IPS-20b (cell line): ENCODE results near the gene TRAK1.

ENCODE experiments used
- H3K27ac ChIP-seq: one replicate; pipeline ENCODE4 v1.5.1; 2013; ENCODE audit warnings: low read length
- H3K27me3 ChIP-seq: 2 replicates; pipeline ENCODE4 v1.6.1; 2013; ENCODE audit warnings: mild to moderate bottlenecking, low read length, inconsistent platforms; ENCODE audit not compliant: insufficient read depth
- H3K36me3 ChIP-seq: 2 replicates; pipeline ENCODE4 v1.6.1; 2013; ENCODE audit warnings: low read depth, mild to moderate bottlenecking, inconsistent platforms, low read length, moderate library complexity; ENCODE audit not compliant: insufficient read depth
- H3K4me1 ChIP-seq: 2 replicates; pipeline ENCODE4 v1.6.1; 2013; ENCODE audit warnings: mild to moderate bottlenecking, control low read depth, inconsistent platforms, low read length, moderate library complexity; ENCODE audit not compliant: insufficient read depth
- H3K4me3 ChIP-seq: 2 replicates; pipeline ENCODE4 v1.5.1; 2013; ENCODE audit warnings: mild to moderate bottlenecking, low read length, inconsistent platforms
- H3K9ac ChIP-seq: 2 replicates; pipeline ENCODE4 v1.6.1; 2013; ENCODE audit warnings: low read depth, mild to moderate bottlenecking, inconsistent platforms, low read length, moderate library complexity
- H3K9me3 ChIP-seq: 2 replicates; pipeline ENCODE4 v1.6.1; 2013; ENCODE audit warnings: mild to moderate bottlenecking, low read depth, low read length, inconsistent platforms; ENCODE audit not compliant: insufficient read depth

The TRAK1 gene

GRCh38 chr3:42119561-42120355 is 28.6 kb downstream of the TRAK1 start:
- no peak overlapping the region for H3K9ac ChIP-seq
- H3K36me3 ChIP-seq = no peaks in the 10 kb centered on the region
- no peak overlapping the region for H3K27ac ChIP-seq
- H3K27me3 ChIP-seq = no peaks in the 10 kb centered on the region
- peaks cover 10% of the 10 kb centered on the region for H3K4me1 ChIP-seq
- H3K4me3 ChIP-seq = no peak overlapping the region
- no peaks in the 10 kb centered on the region for H3K9me3 ChIP-seq

- Histone ChIP-seq H3K27me3 (no peaks in the 10 kb centered on the region), H3K9ac (no peak overlapping the region), H3K36me3 (peaks cover 4% of the 10 kb centered on the region; the same call in 1 of the 2 replicates), H3K9me3 (no peaks in the 10 kb centered on the region), H3K4me3 (no peak overlapping the region), H3K27ac (no peak overlapping the region), H3K4me1 (peaks cover 10% of the 10 kb centered on the region)
Measured at GRCh38 chr3:42120866-42121265, 29.7 kb downstream of the TRAK1 start.

- Histone ChIP-seq H3K9ac (no peak overlapping the region), H3K27me3 (no peaks in the 10 kb centered on the region), H3K4me3 (no peak overlapping the region), H3K9me3 (no peaks in the 10 kb centered on the region), H3K27ac (no peak overlapping the region), H3K36me3 (peaks cover 11% of the 10 kb centered on the region; the same call in 1 of the 2 replicates), H3K4me1 (peaks cover 8% of the 10 kb centered on the region)
Measured at GRCh38 chr3:42122261-42123011, 31.3 kb downstream of the TRAK1 start.

- Histone ChIP-seq H3K27me3 (no peaks in the 10 kb centered on the region), H3K4me3 (no peak overlapping the region), H3K36me3 (peaks cover 14% of the 10 kb centered on the region; the same call in 1 of the 2 replicates), H3K9ac (no peak overlapping the region), H3K9me3 (no peaks in the 10 kb centered on the region), H3K4me1 (peaks cover 7% of the 10 kb centered on the region; the same call in 1 of the 2 replicates), H3K27ac (no peak overlapping the region)
Measured at GRCh38 chr3:42123012-42123581, 31.9 kb downstream of the TRAK1 start.

- no peak overlapping the region for H3K9ac ChIP-seq
- no peak overlapping the region for H3K4me3 ChIP-seq
- H3K27me3 ChIP-seq = no peaks in the 10 kb centered on the region
- no peaks in the 10 kb centered on the region for H3K9me3 ChIP-seq
- no peak overlapping the region for H3K27ac ChIP-seq
- H3K36me3 ChIP-seq = peaks cover 14% of the 10 kb centered on the region; the same call in 1 of the 2 replicates
- H3K4me1 ChIP-seq = peaks cover 10% of the 10 kb centered on the region; the same call in 1 of the 2 replicates
Measured at GRCh38 chr3:42123824-42124658, 32.9 kb downstream of the TRAK1 start.

GRCh38 chr3:42127226-42127625 is 36.1 kb downstream of the TRAK1 start:
- no peak overlapping the region for H3K4me3 ChIP-seq
- H3K4me1 ChIP-seq = peaks cover 14% of the 10 kb centered on the region
- H3K36me3 ChIP-seq = peaks cover 14% of the 10 kb centered on the region; the same call in 1 of the 2 replicates

GRCh38 chr3:42128526-42128925 is 37.4 kb downstream of the TRAK1 start:
- H3K4me3 ChIP-seq = no peak overlapping the region
- H3K9ac ChIP-seq = no peak overlapping the region
- H3K27ac ChIP-seq = no peak overlapping the region
- no peaks in the 10 kb centered on the region for H3K27me3 ChIP-seq
- peaks cover 6% of the 10 kb centered on the region for H3K4me1 ChIP-seq
- peaks cover 14% of the 10 kb centered on the region; the same call in 1 of the 2 replicates for H3K36me3 ChIP-seq
- no peaks in the 10 kb centered on the region for H3K9me3 ChIP-seq

More at GRCh38 chr3:42127226-42127625, 36.1 kb downstream of the TRAK1 start:
- H3K27me3 ChIP-seq = no peaks in the 10 kb centered on the region
- H3K27ac ChIP-seq = no peak overlapping the region
- H3K9ac ChIP-seq = no peak overlapping the region
- no peaks in the 10 kb centered on the region for H3K9me3 ChIP-seq

- H3K4me3 ChIP-seq = no peak overlapping the region
- peaks cover 6% of the 10 kb centered on the region for H3K4me1 ChIP-seq
- no peak overlapping the region for H3K9ac ChIP-seq
- H3K27ac ChIP-seq = no peak overlapping the region
- H3K36me3 ChIP-seq = peaks cover 14% of the 10 kb centered on the region; the same call in 1 of the 2 replicates
- H3K9me3 ChIP-seq = no peaks in the 10 kb centered on the region
- no peaks in the 10 kb centered on the region for H3K27me3 ChIP-seq
Measured at GRCh38 chr3:42129014-42129953, 38.1 kb downstream of the TRAK1 start.

- H3K36me3 ChIP-seq = peaks cover 14% of the 10 kb centered on the region; the same call in 1 of the 2 replicates
- H3K9me3 ChIP-seq = no peaks in the 10 kb centered on the region
- H3K27ac ChIP-seq = no peak overlapping the region
- H3K4me1 ChIP-seq = peaks cover 6% of the 10 kb centered on the region
- no peak overlapping the region for H3K9ac ChIP-seq
- no peaks in the 10 kb centered on the region for H3K27me3 ChIP-seq
- H3K4me3 ChIP-seq = no peak overlapping the region
Measured at GRCh38 chr3:42130007-42130328, 38.8 kb downstream of the TRAK1 start.

GRCh38 chr3:42130329-42131070 is 39.3 kb downstream of the TRAK1 start:
- Histone ChIP-seq H3K27me3 (no peaks in the 10 kb centered on the region), H3K9me3 (no peaks in the 10 kb centered on the region), H3K27ac (no peak overlapping the region), H3K4me1 (peaks cover 6% of the 10 kb centered on the region), H3K4me3 (no peak overlapping the region), H3K9ac (no peak overlapping the region), H3K36me3 (peaks cover 10% of the 10 kb centered on the region; the same call in 1 of the 2 replicates)
